T47D (cell line): ENCODE measurements around the gene PTPRR.

Source experiments
- DNase-seq, 2 experiments: peaks; one replicate each; pipeline versions ENCODE4 v3.0.0 to v3.0.0-alpha.2; 2011 to 2012; ENCODE audit warnings: low read depth in 1 of 2, low spot score in 1 of 2
- JUND ChIP-seq: IDR thresholded peaks from 2 replicates; pipeline ENCODE4 v1.6.1; 2012; ENCODE audit warnings: low read depth
- in situ Hi-C: cut with HindIII; loops from 2 replicates; pipeline ENCODE4 v1.10.0; 2016; ENCODE audit warnings: low sequenced_read_pairs, low pct_unique_long_range_greater_than_20kb

Gene PTPRR

GRCh38 chr12:70920251-70920851, at the start of gene PTPRR:
Gene PTPRR, minus strand, starts transcription at chr12:70920738. Its CDS starts 348 bp downstream, at chr12:70920390.
- in situ Hi-C loops, result no loop called here
- no peak for DNase-seq
- no peak for TF ChIP-seq JUND

- TF ChIP-seq JUND, result no peak
- DNase-seq, result no peak
- in situ Hi-C loops, result no loop called here
Measured at GRCh38 chr12:70966996-70967790, 46.7 kb upstream of the PTPRR start.

GRCh38 chr12:70966046-70966445, 45.5 kb upstream of the PTPRR start:
- DNase-seq, result no peak
- TF ChIP-seq JUND, result no peak
- in situ Hi-C loops, result no loop called here

- peak in 1 of 2 experiments; percentile 4 for DNase-seq
- no peak for TF ChIP-seq JUND
- in situ Hi-C loops, result no loop called here
Measured at GRCh38 chr12:70964867-70965510, 44.5 kb upstream of the PTPRR start.

GRCh38 chr12:70963081-70963660, 42.6 kb upstream of the PTPRR start:
- DNase-seq, result no peak
- in situ Hi-C loops, result no loop called here
- TF ChIP-seq JUND, result no peak

GRCh38 chr12:70962226-70962794, 41.8 kb upstream of the PTPRR start:
- DNase-seq, result no peak
- in situ Hi-C loops, result no loop called here
- no peak for TF ChIP-seq JUND

- in situ Hi-C loops, result no loop called here
- no peak for TF ChIP-seq JUND
- DNase-seq, result no peak
Measured at GRCh38 chr12:70960484-70960883, 39.9 kb upstream of the PTPRR start.

GRCh38 chr12:70955415-70955814, 34.9 kb upstream of the PTPRR start:
- in situ Hi-C loops, result no loop called here
- TF ChIP-seq JUND, result no peak

GRCh38 chr12:70950451-70950850, 29.9 kb upstream of the PTPRR start:
- in situ Hi-C loops, result no loop called here
- no peak for TF ChIP-seq JUND
- no peak for DNase-seq

More at GRCh38 chr12:70955415-70955814, 34.9 kb upstream of the PTPRR start:
- no peak for DNase-seq

GRCh38 chr12:70948976-70949336, 28.4 kb upstream of the PTPRR start:
- no peak for DNase-seq
- in situ Hi-C loops, result no loop called here
- no peak for TF ChIP-seq JUND

GRCh38 chr12:70948236-70948975, 27.9 kb upstream of the PTPRR start:
- no peak for DNase-seq
- in situ Hi-C loops, result no loop called here
- TF ChIP-seq JUND, result no peak
